VCaP (cell line): ENCODE data around the gene BZW2.

Experiments used
- H3K27ac ChIP-seq: fragments of 450-650 bp; 2 replicates; pipeline ENCODE4 v1.5.1; 2017
- TF ChIP-seq, protein P1 (sequence below): fragments of 450-650 bp; conservative IDR thresholded peaks from 2 replicates; pipeline ENCODE4 v1.5.1; 2017; ENCODE audit warnings: mild to moderate bottlenecking, moderate library complexity

BZW2 gene

DNA sequence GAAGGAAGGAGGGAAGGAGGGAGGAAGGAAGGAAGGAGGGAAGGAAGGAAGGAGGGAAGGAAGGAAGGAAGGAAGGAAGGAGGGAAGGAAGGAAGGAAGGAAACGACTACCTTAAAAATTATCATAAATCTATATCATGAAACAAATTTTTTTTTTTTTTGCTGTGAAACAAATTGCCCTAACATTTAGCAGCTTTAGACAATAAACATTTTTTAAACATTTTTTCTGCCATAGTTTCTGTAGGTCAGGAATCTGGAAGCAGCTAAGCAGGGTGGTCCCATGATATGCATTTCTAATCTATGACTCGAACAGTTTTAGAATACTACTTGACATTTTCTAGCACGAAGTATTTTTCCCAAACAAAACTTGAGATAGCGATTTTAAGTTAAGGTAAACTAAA is 64.7 kb downstream of the BZW2 start:
- H3K27ac ChIP-seq = no peak overlapping the region
- TF ChIP-seq, protein P1, sequence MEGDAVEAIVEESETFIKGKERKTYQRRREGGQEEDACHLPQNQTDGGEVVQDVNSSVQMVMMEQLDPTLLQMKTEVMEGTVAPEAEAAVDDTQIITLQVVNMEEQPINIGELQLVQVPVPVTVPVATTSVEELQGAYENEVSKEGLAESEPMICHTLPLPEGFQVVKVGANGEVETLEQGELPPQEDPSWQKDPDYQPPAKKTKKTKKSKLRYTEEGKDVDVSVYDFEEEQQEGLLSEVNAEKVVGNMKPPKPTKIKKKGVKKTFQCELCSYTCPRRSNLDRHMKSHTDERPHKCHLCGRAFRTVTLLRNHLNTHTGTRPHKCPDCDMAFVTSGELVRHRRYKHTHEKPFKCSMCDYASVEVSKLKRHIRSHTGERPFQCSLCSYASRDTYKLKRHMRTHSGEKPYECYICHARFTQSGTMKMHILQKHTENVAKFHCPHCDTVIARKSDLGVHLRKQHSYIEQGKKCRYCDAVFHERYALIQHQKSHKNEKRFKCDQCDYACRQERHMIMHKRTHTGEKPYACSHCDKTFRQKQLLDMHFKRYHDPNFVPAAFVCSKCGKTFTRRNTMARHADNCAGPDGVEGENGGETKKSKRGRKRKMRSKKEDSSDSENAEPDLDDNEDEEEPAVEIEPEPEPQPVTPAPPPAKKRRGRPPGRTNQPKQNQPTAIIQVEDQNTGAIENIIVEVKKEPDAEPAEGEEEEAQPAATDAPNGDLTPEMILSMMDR = no peak

GRCh38 chr7:16711730-16712129 is 65.7 kb downstream of the BZW2 start:
- TF ChIP-seq, protein P1 = no peak

DNA sequence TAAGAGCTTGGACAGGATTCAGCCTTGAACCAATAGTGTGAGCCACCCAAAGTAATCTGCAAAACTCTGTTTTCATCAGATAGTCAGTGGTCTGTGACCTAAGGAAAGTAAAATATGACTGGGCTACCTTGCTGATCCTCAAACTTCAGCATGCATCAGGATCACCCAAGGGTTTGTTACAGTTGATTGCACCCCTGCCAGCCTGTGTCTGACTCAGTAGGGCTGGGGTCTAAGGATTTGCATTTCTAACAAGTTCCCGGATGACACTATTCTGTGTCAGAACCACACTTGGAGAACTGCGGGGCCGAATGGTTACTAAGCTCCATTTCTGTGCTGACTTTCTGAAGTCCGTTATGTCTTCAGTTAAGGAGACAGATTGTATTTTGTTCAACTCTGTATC is 66.9 kb downstream of the BZW2 start:
- peak overlapping the region; percentile 54 for H3K27ac ChIP-seq
- TF ChIP-seq, protein P1 = no peak

More at GRCh38 chr7:16711730-16712129, 65.7 kb downstream of the BZW2 start:
- H3K27ac ChIP-seq = peak overlapping the region; percentile 54

GRCh38 chr7:16715928-16716327 is 69.9 kb downstream of the BZW2 start:
- TF ChIP-seq, protein P1 = no peak
- H3K27ac ChIP-seq = no peak overlapping the region

GRCh38 chr7:16718111-16718656 is 72.2 kb downstream of the BZW2 start:
- TF ChIP-seq, protein P1 = no peak
- no peak overlapping the region for H3K27ac ChIP-seq

GRCh38 chr7:16719699-16720098 is 73.7 kb downstream of the BZW2 start:
- no peak overlapping the region for H3K27ac ChIP-seq

GRCh38 chr7:16721541-16721940 is 75.6 kb downstream of the BZW2 start:
- H3K27ac ChIP-seq = no peak overlapping the region
- TF ChIP-seq, protein P1 = no peak

More at GRCh38 chr7:16719699-16720098, 73.7 kb downstream of the BZW2 start:
- TF ChIP-seq, protein P1 = no peak
